IPS DF 4.7 (cell line): ENCODE measurements around the gene POTEM.
"Not testable (repeated sequence)": the region's sequence is repeated elsewhere in the genome, so short reads cannot be mapped to it uniquely, and the experiment has no call there.

ENCODE experiments used
- DNase-seq: peaks from one replicate; pipeline ENCODE4 v3.0.0-alpha.2; 2013; ENCODE audit warnings: low spot score; ENCODE audit errors: extremely low read depth

Gene POTEM

DNA sequence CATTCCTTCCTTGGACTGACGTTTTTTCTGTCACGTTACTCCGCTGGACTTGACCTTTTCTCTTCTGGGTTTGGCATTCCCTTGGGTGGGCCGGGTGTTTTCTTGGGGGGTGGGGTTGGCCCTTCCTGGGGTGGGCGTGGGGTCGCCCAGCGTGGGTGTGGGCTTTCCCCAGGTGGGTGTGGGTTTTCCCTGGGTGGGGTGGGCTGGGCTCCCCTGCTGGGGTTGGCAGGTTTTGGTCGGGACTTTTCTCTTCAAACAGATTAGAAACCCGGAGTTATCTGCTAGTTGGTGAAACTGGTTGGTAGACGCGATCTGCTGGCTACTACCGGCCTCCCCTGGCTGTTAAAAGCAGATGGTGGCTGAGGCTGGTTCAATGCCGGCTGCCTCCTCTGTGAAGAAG, at the start of gene POTEM:
TSS of gene POTEM (plus strand) at position 301 of the 400 bp plus-strand sequence. CDS start at position 353, 52 bp downstream.
- DNase-seq: not testable (repeated sequence)

DNA sequence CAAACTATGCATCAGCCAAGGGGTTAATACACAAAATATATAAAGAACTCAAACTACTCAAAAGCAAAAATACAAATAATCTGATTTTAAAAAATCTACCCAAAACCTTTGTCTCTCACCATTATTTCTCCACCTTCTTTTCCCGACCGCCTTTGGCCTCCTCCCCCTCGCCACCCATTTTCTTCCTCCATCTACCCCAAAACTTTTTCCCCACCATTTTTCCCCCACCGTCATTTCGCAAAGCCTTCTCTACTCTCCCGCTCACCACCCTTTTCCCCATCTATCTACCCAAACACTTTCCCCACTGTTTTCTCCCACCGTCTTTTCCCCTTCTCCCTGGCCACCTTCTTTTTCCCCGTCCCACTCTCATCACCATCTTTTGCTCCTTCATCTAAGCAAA, 48.9 kb upstream of the POTEM start:
- DNase-seq: not testable (repeated sequence)

DNA sequence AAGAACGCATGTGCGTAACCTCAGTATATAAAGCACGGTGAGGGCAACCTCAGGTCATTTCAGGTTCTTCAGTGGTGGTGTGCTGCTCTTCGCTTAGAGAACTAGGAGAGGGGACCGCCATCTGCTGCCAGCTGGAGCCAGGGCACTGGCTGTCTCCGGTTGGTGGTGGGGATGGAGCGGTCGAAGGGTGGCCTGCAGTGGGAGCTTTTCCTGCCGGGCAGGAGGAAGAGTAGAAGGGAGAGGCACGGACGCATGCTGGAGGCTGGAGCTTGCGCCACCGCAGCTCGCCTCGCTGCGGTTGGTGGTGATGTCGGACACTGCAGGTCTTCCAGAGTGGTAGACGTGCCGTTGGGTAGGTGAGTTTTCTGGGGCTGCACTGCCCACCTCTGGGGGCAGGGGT, 47.2 kb upstream of the POTEM start:
- not testable (repeated sequence) for DNase-seq

DNA sequence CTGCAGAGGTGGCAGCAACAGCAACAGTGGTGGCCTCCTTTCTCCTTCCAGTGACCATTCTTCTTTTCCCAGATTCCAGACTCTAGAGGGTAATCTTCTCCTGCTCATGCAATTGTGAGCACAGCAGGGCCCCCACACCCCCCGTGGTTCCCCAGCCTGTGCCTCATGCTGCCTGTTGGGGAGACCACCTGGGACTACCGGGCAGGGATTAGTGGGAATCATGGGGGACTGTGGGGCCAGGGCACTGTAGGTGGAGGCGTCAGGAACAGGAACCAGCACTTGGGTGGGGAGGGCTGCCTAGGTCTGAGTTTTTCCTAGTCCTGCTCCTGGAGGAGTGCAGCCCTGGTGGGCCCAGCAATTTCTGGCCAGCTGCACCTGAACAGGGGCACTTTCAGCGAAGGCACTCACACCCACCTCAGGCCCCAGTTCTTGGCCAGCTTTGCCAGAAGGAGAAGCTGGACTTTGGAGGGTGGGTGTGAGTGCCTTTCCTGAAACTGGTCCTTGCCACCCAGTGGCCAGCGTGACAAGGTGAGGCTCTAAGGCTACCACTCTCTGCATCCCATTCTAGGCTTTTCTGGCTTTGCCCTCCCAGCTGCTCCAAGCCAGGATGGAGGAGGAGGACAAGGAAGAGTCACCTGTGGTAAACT, 46.1 kb upstream of the POTEM start:
- DNase-seq: not testable (repeated sequence)

DNA sequence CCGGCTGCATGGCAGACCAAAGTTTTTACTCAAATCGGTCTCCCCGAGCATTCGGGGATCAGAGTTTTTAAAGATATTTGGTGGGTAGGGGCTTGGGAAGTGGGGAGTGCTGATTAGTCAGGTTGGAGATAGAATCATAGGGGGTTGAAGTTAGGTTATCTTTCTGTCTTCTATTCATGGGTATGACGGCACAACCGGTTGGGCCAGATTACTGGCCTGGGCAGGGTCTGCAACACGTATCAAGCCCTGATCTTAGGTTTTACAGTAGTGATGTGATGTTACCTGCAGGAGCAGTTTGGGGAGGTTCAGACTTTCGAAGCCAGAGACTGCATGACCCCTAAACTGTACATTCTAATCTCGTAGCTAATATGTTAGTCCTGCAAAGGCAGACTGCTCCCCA, 30.4 kb upstream of the POTEM start:
- not testable (repeated sequence) for DNase-seq

DNA sequence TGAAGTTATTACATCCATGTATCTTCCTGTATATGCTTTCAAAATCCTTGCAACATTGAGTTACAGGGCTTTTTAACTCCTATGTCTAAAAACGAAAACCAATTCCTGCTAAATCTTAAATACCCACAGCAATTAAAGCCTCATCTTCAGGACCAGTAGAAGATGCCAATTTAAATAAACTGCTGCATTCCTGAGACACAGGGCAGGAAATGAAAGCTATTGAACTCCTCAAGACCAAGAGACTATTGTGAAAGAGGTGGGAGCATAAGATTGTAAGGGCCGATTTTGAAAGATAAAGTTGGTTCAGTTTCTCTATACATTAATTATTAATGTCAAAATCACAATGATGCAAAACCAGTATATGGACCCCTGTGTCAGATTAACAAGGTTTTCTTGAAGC, 28.5 kb upstream of the POTEM start:
- DNase-seq: not testable (repeated sequence)

DNA sequence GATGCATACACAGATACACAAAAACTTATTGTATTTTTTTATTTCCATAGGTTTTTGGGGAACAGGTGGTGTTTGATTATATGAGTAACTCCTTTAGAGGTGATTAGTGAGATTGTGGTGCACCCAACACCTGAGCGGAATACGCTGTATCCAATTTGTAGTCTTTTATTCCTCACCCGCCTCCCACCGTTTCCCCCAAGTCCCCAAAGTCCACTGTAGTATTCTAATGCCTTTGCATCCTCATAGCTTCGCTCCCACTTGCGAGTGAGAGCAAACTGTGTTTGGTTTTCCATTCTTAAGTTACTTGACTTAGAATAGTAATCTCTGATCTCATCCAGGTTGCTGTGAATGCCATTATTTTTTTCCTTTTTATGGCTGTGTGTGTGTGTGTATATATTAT, 17.3 kb upstream of the POTEM start:
- not testable (repeated sequence) for DNase-seq

DNA sequence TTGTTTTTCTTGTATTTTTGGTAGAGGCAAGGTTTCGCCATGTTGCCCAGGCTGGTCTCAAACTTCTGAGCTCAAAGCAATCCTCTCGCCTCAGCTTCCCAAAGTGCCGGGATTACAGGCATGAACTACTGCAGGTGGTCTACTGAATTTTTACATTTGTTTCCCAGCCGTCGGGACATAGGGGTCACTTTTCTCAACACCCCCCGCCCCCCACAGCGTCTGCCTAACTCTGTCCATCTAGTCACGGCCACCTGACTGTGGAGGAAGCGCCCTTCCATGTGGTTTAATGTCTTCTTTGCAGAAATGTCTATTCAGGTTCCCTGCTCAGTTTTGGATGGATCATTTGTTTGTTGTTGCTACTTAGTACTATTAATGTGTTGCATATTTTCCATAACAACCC, 14.1 kb upstream of the POTEM start:
- DNase-seq: not testable (repeated sequence)

DNA sequence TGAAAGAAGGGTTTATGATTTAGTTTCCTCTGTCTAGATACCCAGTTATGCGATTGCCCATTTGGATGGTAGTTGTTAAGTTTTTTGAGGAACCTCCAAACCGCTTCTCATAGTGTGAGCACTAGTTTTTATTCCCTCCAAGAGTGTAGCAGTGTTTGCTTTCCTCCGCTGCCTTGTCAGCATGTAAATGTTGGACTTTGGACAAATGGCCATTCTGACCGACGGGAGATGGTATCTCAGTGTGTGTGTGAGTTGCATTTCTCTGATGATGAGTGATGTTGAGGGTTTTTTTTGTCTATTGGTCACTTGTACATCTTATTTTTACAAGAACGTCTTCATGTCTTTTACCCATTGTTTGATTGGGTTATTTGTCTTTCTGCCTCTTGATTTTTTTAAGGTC, 11.4 kb upstream of the POTEM start:
- DNase-seq: not testable (repeated sequence)

DNA sequence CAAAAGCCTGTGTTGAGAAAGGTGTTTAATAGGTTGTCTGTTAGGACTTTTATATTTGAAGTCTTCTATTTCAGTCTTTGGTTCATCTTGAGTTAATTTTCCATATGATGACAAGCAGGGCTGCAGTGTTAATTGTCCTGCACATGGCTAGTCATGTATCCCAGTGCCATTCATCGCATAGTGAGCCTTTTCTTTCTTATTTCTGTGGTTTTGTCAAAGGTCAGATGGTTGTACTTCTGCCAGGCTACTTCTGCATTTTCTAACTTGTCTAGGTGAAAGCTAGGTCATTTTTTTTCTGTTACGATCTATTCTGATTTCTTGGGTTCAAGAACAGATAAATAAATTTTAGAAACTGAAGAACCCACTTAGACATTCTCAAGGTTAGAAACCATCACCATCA, 5.7 kb upstream of the POTEM start:
- DNase-seq: not testable (repeated sequence)

DNA sequence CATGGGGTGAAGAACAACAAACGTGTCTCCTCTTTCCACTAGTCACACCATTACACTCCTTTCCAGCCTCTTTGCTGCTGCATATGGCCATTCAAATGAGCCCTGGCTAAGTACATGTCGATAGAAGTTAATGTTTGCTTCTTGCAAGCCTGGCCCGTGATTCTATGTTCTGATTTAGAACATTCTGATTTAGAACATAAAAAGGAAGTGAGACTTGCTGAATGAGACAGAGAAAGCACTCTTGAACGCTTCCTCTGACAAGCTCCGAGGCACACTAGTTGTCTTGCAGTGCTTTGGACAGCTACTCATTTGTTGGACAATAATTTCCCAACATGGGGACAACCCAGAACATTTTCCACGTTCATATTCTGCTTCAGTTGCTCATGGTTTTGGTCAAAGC, 5.1 kb upstream of the POTEM start:
- not testable (repeated sequence) for DNase-seq

DNA sequence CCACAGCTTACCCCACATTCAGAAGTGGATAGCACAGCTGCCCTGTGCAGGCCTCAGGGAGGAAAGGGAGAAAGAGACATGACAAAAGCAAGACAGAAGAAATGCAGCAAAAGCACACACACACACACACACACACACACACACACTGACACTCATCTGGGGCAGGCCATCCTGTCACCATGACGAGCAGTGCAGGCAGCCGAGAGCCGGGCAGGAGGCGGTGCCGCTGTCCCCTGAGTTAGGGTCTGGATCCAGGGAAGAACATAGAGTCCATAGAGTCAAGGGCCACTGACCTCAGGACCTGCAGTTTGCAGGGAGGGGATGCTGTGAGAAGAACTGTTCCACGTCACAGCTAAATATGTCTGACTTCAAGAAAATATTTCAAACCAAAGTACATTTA, 4.0 kb upstream of the POTEM start:
- DNase-seq: not testable (repeated sequence)

DNA sequence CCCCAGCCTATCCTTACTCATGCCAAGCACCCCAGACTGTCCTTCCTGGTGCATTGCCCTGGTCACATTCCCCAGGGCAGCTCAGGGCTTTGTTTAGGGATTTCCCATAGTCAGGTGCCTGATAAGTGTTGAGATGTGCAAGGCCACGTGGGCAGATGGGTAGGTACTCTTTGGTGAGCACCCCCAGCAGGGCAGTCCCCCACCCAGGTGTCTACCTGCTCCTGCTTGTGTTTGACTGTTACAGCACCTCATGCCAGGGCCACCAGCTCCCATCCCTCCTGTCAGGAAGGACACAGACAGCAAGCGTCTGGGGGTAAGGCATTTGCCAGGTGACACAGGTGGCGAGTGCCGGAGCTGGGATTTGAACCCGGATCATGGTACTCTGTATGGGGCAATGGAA, 2.4 kb upstream of the POTEM start:
- DNase-seq: not testable (repeated sequence)

DNA sequence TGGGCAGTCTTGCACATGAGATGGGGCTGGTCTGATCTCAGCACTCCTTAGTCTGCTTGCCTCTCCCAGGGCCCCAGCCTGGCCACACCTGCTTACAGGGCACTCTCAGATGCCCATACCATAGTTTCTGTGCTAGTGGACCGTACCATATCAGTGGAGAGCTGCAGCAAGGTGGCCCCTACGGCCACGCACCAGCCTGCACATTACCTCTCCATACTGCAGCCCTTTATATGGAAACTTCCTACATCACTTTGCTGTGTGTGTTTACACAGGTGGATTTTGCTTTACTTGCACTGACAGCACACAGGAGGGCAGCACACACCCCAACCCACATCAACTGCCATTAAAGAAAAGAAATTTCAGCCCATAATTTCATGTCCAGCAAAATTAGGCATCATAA, 35.3 kb downstream of the POTEM start:
- not testable (repeated sequence) for DNase-seq

DNA sequence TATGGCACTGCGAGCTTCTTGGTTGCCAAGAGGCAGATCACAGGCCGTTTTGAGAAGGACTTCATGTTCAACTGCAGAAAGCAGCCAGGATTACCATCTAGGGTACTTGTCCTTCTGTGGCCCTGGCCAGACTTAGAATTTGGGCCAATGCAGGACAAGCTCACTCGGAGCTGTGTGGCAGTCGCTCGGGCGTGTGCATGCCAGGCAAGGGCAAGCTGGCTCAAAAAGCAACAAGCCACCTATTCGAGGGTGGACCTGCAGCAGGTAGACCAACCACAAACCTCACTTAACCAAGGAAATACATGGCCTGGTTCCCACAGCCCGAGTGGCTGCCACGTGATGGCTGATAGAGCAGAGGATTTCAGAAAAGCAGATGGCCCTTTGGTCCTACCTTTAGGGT, 39.3 kb downstream of the POTEM start:
- not testable (repeated sequence) for DNase-seq

DNA sequence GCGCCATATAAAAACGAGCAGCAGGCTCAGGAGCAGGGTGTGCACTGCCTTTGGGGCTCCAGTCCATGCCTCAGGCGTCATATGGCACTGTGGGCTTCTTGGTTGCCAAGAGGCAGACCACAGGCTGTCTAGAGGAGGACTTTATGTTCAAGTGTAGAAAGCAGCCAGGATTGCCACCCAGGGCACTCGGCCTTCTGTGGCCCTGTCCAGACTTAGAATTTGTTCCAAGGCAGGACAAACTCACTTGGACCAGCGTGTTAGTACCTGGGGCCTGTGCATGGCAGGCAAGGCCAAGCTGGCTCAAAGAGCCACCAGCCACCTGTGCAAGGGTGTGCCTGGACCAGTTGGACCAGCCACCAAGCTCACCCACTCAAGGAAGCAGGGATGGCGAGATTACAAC, 40.4 kb downstream of the POTEM start:
- DNase-seq: not testable (repeated sequence)

DNA sequence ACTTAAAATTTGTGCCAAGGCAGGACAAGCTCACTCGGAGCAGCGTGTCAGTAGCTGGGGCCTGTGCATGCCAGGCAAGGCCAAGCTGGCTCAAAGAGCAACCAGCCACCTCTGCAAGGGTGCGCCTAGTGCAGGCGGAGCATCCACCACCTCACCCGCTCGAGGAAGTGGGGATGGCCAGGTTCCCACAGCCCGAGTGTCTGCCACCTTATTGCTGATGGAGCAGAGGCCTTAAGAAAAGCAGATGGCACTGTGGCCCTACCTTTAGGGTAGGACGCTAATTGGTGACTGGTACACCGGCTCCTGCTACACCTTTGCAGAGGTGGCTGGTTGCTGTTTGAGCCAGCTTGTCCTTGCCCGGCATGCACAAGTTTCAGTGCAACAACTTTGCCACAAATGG, 43.8 kb downstream of the POTEM start:
- not testable (repeated sequence) for DNase-seq

DNA sequence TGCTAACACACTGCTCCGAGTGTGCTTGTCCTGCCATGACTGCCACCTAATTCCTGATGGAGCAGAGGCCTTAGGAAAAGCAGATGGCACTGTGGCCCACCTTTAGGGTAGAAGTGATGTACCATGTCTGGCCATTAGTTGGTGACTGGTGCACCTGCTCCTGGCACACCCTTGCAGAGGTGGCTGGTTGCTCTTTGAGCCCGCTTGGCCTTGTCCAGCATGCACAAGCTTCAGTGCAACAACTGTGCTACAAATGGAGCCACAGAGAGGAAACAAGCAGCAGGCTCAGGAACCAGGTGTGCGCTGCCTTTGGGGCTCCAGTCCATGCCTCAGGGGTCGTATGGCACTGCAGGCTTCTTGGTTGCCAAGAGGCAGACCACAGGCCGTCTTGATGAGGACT, 44.5 kb downstream of the POTEM start:
- DNase-seq: not testable (repeated sequence)

DNA sequence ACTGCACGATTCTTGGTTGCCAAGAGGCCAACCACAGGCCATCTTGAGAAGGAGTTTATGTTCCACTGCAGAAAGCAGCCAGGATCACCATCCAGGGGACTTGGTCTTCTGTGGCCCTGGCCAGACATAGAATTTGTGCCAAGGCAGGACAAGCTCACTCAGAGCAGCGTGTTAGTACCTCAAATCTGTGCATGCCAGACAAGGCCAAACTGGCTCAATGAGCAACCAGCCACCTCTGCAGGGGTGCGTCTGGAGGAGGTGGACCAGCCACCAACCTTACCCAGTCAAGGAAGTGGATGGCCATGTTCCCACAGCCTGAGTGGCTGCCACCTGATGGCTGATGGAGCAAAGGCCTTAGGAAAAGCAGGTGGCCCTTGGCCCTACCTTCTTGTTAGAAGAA, 48.0 kb downstream of the POTEM start:
- not testable (repeated sequence) for DNase-seq

DNA sequence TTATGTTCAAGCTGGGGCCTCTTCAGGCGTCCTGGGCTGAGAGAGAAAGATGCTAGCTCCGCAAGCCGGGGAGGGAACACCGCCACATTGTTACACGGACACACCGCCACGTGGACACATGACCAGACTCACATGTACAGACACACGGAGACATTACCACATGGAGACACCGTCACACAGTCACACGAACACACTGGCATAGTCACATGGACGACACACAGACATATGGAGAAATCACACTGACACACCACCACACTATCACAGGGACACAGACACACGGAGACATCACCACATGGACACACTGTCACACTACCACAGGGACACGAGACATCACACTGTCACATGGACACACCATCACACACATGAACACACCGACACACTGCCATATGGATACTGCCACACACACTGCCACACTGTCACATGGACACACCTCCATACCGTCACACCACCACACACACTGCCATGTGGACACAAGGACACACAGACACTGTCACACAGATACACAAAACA, 57.9 kb downstream of the POTEM start:
- DNase-seq: not testable (repeated sequence)

DNA sequence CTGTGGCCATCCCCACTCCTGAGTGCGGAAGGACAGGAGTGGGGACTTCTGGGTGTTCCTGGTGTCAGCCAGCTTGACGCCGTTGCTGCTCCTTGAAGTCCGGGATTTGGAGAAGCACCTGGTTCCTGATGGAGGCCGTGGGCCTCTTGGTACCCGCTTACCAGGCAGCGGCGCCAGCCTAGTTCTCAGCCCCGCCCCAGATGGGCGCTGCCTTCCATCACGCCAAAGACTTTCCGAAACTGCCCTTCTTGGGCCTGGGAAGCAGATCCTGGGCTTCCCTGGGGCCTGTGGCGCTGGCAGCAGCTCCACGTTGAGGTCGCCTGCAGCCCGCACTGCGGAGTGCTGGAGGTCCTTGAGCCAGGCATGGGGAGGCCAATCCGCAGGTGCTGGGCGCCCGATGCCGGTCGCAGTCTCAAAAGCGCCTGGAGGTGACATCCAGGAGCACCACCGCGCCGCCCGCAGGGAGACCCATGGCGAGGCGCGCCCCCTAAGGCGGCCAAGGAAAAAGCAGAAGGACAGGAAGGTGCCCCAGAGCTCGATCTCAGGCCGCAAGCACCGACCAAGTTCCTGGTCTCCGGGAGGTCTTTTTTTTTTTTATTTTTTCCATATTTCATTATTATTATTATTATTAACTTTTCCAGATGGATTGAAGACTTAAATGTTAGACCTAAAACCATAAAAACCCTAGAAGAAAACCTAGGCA, 59.6 kb downstream of the POTEM start:
- DNase-seq: not testable (repeated sequence)

DNA sequence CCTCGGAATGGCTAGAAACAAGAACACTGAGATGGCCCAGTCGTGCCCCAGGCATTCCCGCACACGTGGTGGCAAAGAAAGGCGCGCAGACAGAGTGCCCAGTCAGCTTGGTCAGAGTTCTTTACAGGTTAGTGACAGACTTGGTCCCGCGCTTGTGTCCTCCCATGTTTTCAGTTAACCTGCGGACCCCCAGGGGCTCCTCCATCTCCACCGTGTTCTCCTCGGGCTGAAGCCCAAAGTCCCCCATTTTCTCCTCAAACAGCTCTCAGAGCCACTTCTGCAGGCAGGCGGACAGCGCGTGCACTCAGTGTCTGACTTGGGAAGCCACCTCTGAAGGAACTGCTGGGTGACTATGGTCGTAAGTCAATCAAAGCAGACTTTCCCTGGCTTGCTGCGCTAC, 60.7 kb downstream of the POTEM start:
- not testable (repeated sequence) for DNase-seq
